HG03571 (cell line): Measurements from ENCODE around the gene IGSF1.

Source experiments
- ATAC-seq: cut with Tn5 transposase; IDR thresholded peaks from one replicate; pipeline ENCODE4 v1.9.1; 2021; ENCODE audit not compliant: unreplicated experiment

IGSF1 gene, protein sequence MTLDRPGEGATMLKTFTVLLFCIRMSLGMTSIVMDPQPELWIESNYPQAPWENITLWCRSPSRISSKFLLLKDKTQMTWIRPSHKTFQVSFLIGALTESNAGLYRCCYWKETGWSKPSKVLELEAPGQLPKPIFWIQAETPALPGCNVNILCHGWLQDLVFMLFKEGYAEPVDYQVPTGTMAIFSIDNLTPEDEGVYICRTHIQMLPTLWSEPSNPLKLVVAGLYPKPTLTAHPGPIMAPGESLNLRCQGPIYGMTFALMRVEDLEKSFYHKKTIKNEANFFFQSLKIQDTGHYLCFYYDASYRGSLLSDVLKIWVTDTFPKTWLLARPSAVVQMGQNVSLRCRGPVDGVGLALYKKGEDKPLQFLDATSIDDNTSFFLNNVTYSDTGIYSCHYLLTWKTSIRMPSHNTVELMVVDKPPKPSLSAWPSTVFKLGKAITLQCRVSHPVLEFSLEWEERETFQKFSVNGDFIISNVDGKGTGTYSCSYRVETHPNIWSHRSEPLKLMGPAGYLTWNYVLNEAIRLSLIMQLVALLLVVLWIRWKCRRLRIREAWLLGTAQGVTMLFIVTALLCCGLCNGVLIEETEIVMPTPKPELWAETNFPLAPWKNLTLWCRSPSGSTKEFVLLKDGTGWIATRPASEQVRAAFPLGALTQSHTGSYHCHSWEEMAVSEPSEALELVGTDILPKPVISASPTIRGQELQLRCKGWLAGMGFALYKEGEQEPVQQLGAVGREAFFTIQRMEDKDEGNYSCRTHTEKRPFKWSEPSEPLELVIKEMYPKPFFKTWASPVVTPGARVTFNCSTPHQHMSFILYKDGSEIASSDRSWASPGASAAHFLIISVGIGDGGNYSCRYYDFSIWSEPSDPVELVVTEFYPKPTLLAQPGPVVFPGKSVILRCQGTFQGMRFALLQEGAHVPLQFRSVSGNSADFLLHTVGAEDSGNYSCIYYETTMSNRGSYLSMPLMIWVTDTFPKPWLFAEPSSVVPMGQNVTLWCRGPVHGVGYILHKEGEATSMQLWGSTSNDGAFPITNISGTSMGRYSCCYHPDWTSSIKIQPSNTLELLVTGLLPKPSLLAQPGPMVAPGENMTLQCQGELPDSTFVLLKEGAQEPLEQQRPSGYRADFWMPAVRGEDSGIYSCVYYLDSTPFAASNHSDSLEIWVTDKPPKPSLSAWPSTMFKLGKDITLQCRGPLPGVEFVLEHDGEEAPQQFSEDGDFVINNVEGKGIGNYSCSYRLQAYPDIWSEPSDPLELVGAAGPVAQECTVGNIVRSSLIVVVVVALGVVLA (N-terminal part only)

GRCh38 chrX:131288738-131289511, at the start of gene IGSF1:
IGSF1 (minus strand) TSS chrX:131289306; CDS start chrX:131286674, 2,632 bp downstream.
- ATAC-seq: no peak

DNA sequence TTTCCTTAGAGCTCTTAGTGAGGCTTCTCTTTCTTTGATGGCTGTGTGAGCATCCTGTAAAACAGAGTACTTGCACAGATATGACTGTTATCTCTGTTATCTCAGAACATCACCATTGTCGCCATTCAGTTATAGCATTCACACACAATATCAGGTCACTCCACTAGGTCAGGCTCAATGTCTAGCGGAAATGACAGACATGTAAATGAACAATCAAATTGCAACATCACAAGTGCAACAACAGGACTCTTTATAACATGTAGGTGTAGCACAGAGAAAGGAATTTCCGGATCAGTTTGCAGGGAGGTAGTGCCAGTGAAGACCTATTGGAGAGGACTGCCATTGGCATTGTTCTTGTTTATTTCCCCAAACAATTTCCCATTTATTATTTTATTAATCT, 43.2 kb upstream of the IGSF1 start:
- ATAC-seq: no peak

DNA sequence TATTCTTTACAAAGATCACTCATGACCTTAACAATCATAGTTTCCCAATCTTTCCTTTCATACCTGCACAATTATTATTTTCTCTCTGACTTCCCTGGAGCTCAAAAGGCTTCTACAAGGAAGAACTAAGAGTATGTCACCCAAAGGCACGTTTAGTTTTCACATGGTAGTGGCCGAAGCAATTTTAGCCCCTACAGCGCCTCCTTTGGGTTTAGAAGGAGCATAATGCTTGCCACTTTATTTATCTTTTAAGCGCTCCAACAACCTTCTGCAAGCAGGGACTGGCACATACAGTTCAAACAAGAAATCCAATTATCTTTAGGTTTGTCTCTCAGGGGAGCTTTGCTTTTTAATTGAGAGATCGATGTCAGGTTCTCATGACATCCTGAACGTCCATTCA, 42.0 kb upstream of the IGSF1 start:
- no peak for ATAC-seq

- ATAC-seq: no peak
These were observed 41.6 kb upstream of the IGSF1 start for GRCh38 chrX:131330735-131331134.

DNA sequence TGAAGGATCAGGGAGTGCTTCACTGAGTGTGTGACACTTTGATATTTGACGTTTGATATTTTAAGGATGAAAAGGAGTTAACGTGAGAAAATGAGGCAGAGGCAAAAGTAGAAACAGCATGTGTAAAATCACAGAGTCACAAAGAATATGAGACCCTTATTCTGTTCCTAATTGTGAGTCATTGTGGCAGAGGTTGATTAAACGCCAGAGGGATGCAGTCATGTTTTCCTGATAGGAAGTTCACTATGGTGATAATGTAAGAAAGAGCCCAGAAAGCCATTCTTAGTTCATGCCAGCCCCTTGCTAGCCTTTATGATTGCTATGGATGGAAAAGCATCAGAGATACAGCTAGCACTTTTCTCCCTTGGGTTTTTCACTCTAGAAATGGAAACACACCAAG, 33.5 kb upstream of the IGSF1 start:
- no peak for ATAC-seq

DNA sequence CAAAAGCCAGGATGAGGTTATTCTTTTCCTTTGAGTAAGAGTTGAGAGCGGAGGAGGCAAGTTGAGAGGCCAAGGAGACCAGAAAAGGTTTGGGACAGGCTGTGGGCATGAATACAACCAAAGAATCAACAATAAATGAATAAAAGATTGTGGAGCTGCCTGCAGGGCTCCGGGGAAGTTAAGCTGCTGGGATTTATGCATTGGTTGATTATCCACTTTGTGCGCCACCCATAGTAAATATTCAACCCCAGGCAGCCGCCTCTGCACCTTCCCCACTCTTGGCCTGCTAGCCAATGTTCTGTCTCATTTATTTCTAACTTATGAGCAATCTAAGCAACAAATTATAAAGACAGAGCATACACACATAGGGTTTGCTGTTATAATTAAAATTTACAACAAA, 28.2 kb upstream of the IGSF1 start:
- ATAC-seq: no peak

DNA sequence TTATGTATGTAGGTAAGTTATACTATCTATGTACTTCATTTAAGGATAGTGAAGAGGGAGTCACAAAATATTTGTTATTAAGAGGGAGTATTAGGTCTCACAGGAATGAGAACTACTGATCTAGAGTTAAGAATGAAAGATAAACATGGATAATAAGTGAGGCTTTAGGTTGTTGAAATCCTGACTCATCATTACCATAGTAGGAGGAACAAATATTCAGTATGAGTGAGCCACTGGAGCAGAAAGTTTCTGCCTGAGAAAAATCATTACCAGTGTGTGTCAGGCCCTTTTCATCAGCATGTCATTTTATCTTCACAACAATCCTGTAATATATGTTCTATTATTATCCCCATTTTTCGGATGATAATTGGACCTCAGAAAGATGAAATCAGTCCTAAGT, 27.2 kb upstream of the IGSF1 start:
- ATAC-seq: no peak

GRCh38 chrX:131308980-131309379, 19.9 kb upstream of the IGSF1 start:
- ATAC-seq: no peak

DNA sequence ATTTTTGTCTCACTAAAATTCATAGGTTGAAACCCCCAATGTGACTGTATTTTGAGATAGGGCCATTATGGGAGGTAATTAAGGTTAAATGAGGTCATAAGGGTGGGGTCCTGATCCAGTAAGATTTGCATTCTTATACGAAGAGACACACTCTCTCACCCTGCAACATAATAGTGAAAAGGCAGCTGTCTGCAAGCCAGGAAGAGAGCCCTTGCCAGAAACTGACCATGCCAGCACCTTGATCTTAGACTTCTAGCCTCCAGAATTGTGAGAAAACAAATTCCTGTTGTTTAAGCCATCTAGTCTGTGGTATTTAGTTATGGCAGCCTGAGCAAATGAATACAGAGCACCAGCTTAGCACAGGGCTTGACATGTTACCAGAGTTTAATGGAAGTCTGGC, 17.5 kb upstream of the IGSF1 start:
- no peak for ATAC-seq

DNA sequence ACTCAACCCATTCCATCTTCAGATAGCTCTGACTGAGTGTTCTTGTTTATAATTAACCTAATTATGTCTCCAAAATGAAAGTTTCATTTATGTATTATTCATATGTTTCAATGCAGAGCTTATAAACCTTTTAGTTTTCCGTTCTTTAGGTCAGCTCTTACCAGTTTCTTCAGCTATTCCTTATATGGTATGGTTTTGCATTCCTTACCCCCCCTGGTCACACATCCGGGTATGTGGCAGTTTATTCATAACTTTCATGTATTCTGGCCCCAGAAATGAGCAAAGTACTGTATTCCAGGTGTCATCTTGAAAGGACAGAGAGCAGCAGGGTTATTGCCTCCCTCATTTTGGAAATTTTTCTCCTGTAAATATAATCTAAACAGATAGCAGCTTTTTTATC, 16.8 kb upstream of the IGSF1 start:
- ATAC-seq: no peak

DNA sequence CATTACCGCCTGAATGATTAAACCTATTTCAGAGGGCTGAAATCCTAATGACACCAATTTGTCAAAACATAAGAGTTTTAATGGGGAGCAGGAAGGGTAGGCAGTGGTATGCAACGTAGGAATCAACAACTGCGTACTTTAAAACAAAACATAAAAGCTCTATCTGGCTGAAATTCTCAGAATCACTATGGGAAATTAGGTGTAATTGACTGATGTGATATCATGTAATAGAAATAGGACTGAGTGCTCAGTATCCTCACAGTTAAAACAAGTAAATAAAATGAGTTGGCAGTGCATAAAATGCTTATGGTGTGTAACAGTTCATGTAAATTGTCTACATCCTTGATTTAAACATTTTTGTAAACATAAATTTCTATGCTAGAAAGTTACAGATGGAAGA, 13.6 kb upstream of the IGSF1 start:
- no peak for ATAC-seq

GRCh38 chrX:131301155-131301554, 12.0 kb upstream of the IGSF1 start:
- ATAC-seq: no peak

DNA sequence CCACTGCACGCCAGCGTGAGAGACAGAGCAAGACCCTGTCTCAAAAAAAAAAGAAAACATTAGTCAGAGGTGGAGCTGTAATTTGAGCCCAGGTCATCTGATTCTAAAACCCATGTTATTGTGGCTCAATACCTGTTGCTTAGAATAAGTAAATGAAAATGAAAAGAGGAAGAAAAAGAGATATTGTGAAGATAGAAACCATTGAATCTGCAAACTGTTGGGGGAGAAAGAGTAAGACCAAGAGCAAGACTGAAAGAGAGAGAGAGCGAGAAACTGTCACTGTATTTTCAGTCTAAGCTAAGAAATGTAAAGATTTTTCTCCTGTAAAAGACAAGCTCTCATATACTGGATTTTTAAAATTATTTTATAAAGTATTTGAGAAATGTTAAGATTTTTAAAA, 9.7 kb upstream of the IGSF1 start:
- ATAC-seq: no peak

DNA sequence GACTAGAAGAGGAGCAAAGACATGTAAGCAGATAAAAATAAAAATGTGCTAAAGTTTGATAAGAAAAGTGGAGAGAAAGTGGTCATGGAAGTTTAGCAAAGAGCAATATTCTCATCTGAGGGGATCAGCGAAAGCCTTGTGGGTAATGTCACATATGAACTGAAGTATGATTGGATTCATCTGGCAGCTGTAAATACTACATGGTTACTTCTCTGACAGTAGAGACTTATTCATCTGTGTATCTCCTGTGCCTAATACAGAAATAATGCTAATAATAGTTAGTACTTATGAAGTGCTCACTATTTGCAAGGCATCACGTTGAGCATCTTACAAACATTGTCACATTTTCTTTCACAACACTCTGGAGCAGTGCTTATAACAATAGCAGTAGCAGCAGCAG, 8.9 kb upstream of the IGSF1 start:
- ATAC-seq: no peak

- ATAC-seq: no peak
These were observed 421 bp upstream of the IGSF1 start for GRCh38 chrX:131289527-131289926.

GRCh38 chrX:131288188-131288587, 918 bp downstream of the IGSF1 start:
- no peak for ATAC-seq

DNA sequence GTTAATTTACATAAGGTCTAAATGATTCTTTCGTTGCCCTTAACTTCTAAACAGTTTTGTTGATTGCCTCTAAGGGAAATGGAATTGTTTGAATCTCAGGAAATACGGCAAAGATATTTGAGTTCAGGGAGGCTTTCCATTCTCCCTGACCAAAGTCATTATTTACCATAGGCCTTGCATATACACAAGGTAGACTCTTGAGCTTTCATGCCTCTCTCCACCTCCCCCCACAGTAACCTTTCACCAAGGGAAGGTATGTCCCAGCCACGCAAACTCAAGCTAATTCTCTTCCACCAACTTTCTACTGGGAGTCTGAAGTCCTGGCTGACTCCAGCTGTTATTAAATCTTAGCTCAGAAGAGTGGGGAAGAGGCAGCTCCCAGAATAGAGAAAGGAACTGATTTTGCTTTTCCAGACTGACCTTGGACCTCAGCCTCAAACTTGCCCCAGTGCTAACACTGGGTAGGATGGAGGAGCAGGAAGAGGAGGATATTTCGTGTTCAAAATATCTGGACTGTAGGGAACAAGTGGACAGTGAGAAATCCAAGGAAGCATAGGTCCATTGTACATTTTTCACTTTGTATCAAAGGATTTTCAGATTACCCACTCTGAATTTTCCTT, 1.4 kb downstream of the IGSF1 start:
- no peak for ATAC-seq

GRCh38 chrX:131279617-131280016, 9.5 kb downstream of the IGSF1 start:
- ATAC-seq: no peak

DNA sequence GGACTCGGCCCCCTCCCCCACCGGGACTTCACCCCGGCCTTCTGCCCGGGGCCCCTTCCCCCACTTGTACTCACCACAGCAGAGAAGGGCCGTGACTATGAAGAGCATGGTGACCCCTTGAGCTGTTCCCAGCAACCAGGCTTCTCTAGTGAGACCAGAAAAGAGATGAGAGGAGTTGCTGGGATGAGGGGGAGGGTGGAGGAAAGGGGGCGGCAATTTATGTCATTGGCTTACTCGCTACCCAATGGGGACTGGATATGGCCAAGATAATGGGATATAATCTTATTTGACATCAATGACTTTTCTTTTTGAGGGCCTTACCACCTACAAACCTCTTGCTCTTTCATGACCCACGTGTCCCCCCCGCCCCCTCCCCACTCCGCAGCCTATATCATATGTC, 9.9 kb downstream of the IGSF1 start:
- no peak for ATAC-seq

- ATAC-seq: no peak
These were observed 11.5 kb downstream of the IGSF1 start for GRCh38 chrX:131277543-131278136.
